Left ventricle myocardium inferior (tissue), 1 donor: ENCODE data around the gene DDX39B. TPM values are rescaled to one million over a fixed set of nuclear protein-coding genes. Genes with fewer than 3 reads are reported as not detected.
A peak's percentile ranks its signal among the peaks of the same experiment; 100 is the strongest.

ENCODE experiments used
- DNase-seq: peaks from one replicate; pipeline ENCODE4 v3.0.0-alpha.2; 2020
- H3K27ac ChIP-seq: fragments of 200-600 bp; replicated peaks from 2 replicates; pipeline ENCODE4 v1.8.0; 2021
- H3K27me3 ChIP-seq: fragments of 200-600 bp; 2 replicates; pipeline ENCODE4 v1.8.0; 2021; ENCODE audit warnings: low read depth
- H3K36me3 ChIP-seq: fragments of 200-600 bp; 2 replicates; pipeline ENCODE4 v1.8.0; 2021
- H3K4me1 ChIP-seq: fragments of 200-600 bp; 2 replicates; pipeline ENCODE4 v1.8.0; 2021
- H3K4me3 ChIP-seq: fragments of 200-600 bp; 2 replicates; pipeline ENCODE4 v1.8.0; 2021; ENCODE audit warnings: mild to moderate bottlenecking, moderate library complexity
- H3K9me3 ChIP-seq: fragments of 200-600 bp; replicated peaks from 2 replicates; pipeline ENCODE4 v1.8.0; 2021
- CTCF ChIP-seq: fragments of 200-600 bp; IDR thresholded peaks from 2 replicates; pipeline ENCODE4 v1.8.0; 2021; ENCODE audit warnings: antibody characterized with exemption, mild to moderate bottlenecking, borderline replicate concordance
- intact Hi-C: fragments of 100-400 bp; cut with micrococcal nuclease; formaldehyde crosslinking; loops from one replicate; pipeline ENCODE4 v1.11.0; 2022
- total RNA-seq: library from RNA; stranded (reverse); fragmentation: NEBNext Ultra II Directional; extraction: Animal tissue kit (Norgen Biotek cat#: 25700); gene quantifications from one replicate; pipeline ENCODE4 v1.2.1, GENCODE V29; 2021
- donor health status: DM: no; HTN: yes; CAD: no; lungs with severe emphysema.

DDX39B gene
- total RNA-seq, 1 donor from 2014 or later, result 179 TPM

GRCh38 chr6:31534521-31535040, 7.2 kb downstream of the DDX39B start:
- Histone ChIP-seq H3K27me3 (no peaks in the 10 kb centered on the region), H3K4me3 (no peak overlapping the region), H3K9me3 (no peaks in the 10 kb centered on the region), H3K4me1 (peaks cover 62% of the 10 kb centered on the region), H3K27ac (no peak overlapping the region), H3K36me3 (peaks cover 100% of the 10 kb centered on the region)
- no peak for DNase-seq
- intact Hi-C loops, result no loop called here
- no peak for TF ChIP-seq CTCF

DNA sequence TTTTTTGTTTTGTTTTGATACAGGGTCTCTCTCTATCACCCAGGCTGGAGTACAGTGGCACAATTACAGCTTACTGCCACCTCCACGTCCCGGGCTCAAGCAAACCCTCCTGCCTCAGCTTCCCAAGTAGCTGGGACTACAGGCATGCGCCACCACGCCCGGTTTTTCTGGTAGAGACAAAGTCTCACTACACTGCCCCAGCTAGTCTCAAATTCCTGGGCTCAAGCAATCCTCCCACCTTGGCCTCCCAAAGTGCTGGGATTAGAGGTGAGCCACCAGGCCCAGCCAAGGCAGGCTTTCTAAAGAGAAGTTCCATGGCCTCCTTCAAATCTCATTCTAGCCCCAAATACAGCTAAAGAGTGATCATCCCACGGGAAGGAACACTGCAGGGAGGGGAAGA, 7.8 kb downstream of the DDX39B start:
- H3K4me3 ChIP-seq, result no peak overlapping the region
- H3K9me3 ChIP-seq, result no peaks in the 10 kb centered on the region
- H3K36me3 ChIP-seq, result peaks cover 97% of the 10 kb centered on the region
- intact Hi-C loops, result no loop called here
- no peak for DNase-seq
- no peaks in the 10 kb centered on the region for H3K27me3 ChIP-seq
- H3K4me1 ChIP-seq, result peaks cover 59% of the 10 kb centered on the region
- no peak for TF ChIP-seq CTCF
- H3K27ac ChIP-seq, result no peak overlapping the region

DNA sequence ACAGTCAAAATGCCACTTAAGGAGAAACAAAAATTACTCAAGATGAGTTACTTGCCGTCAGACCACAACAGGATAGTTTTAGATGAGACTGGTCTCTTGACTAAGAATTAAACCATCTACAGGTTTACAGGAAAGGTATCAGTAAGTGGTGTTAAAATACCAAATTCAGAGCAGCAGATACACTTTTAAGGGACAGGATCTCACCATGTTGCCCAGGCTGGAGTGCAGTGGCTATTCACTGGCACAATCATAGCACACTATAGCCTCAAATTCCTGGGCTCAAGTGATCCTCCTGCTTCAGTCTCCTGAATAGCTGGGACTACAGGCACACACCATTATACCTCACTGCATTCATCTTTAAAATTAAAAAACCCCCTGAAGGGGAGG, 8.4 kb downstream of the DDX39B start:
- H3K27me3 ChIP-seq, result no peaks in the 10 kb centered on the region
- intact Hi-C loops, result no loop called here
- H3K4me1 ChIP-seq, result peaks cover 53% of the 10 kb centered on the region
- H3K9me3 ChIP-seq, result no peaks in the 10 kb centered on the region
- no peak for DNase-seq
- H3K36me3 ChIP-seq, result peaks cover 91% of the 10 kb centered on the region
- TF ChIP-seq CTCF, result no peak
- peak overlapping the region; percentile 58 for H3K27ac ChIP-seq
- H3K4me3 ChIP-seq, result no peak overlapping the region

DNA sequence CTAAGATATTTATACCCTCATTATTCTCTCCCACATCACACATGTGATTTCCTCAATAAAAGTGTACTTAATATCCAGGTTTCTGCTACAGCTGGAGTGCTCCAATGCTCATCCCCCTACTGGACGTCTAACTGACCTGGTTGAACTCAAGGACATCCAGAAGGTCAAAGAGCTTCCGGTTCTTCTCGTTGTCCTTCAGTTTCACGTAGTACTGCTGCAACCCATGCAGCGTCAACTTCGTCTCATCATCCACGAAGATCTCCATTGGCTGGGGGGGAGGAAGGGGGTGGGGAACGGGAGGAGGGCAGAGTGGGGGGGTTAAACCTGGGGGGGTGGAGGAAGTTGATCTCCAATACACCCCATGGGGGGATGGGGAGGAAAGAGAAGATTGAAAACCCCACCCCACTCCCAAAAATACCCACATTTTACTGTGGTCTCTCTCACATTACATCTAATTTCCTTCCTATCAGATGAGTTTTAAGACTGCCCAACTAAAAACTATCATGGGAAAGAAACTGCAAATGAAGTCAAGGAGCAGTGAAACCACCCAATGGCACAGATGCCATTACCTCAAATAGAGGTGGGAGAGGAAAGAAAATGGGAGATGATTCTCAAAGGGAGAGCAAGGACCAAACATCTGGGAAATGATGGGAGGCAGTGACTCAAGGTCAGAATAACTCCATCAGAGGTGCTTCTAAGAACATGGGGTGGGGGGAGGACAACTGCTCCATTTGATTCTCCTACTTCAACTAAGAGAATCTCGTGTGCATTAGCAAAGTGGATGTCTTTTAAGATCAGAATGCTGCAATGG, 9.0 kb downstream of the DDX39B start:
- Histone ChIP-seq H3K4me1 (peaks cover 47% of the 10 kb centered on the region), H3K36me3 (peaks cover 85% of the 10 kb centered on the region), H3K27me3 (no peaks in the 10 kb centered on the region), H3K9me3 (no peaks in the 10 kb centered on the region), H3K27ac (peak overlapping the region; percentile 58), H3K4me3 (no peak overlapping the region)
- TF ChIP-seq CTCF, result no peak
- intact Hi-C loops, result no loop called here
- DNase-seq, result no peak

GRCh38 chr6:31531771-31532643, 9.8 kb downstream of the DDX39B start:
- H3K36me3 ChIP-seq, result peaks cover 76% of the 10 kb centered on the region
- intact Hi-C loops, result no loop called here
- peaks cover 41% of the 10 kb centered on the region for H3K4me1 ChIP-seq
- H3K27ac ChIP-seq, result peak overlapping the region; percentile 58
- DNase-seq, result no peak
- H3K9me3 ChIP-seq, result no peaks in the 10 kb centered on the region
- H3K27me3 ChIP-seq, result no peaks in the 10 kb centered on the region
- no peak overlapping the region for H3K4me3 ChIP-seq
- TF ChIP-seq CTCF, result no peak
